Pancreas (tissue), 10 donors: Measurements from ENCODE around the gene TBX10. TPM values are rescaled to one million over a fixed set of nuclear protein-coding genes. Genes with fewer than 3 reads are reported as not detected.

ENCODE experiments used
- ATAC-seq, 4 donors: fragments of 200-7000 bp; cut with Tn5 transposase; one replicate each; pipeline versions ENCODE4 v1.8.0 to v1.9.1; 2020; ENCODE audit warnings: mild to moderate bottlenecking in 4 of 4, moderate library complexity in 4 of 4
- DNase-seq, 6 donors: peaks; one replicate each; pipeline ENCODE4 v3.0.0-alpha.2; 2020
- FAIRE-seq: peaks from 2 replicates; lab custom pipeline; 2012; peaks lifted over from hg19 to GRCh38; lab: Jason Lieb, UNC
- H3K27ac ChIP-seq, 4 donors: fragments of 200-600 bp; sonication (generic); 1 replicate in 3 of 4; 2 replicates in 1 of 4; pipeline versions ENCODE4 v1.5.0 to v1.8.0; 2020
- H3K27me3 ChIP-seq, 4 donors: fragments of 200-600 bp; one replicate each; pipeline ENCODE4 v1.8.0; 2021
- H3K36me3 ChIP-seq, 3 donors: fragments of 200-600 bp; sonication (generic) in 1 of 3; one replicate each; pipeline versions ENCODE4 v1.5.0 to v1.8.0; 2020 to 2021
- H3K4me1 ChIP-seq, 3 donors: fragments of 200-600 bp; one replicate each; pipeline ENCODE4 v1.8.0; 2021
- H3K4me3 ChIP-seq, 4 donors: fragments of 200-600 bp; sonication (generic) in 2 of 4; one replicate each; pipeline versions ENCODE4 v1.5.0 to v1.8.0; 2020 to 2021
- H3K9me3 ChIP-seq, 4 donors: fragments of 200-600 bp; one replicate each; pipeline ENCODE4 v1.8.0; 2021
- CTCF ChIP-seq, 4 donors: fragments of 200-600 bp; sonication (generic) in 3 of 4; IDR thresholded peaks; one replicate each; pipeline versions ENCODE4 v1.5.0 to v1.8.0; 2021; ENCODE audit warnings: antibody characterized with exemption in 4 of 4
- WGBS, 2 donors: extraction: QIAGEN DNeasy Blood & Tissue Kit; methylation state at CpG; one replicate each; pipeline ENCODE4 v1.1.7; 2013; 5-methylcytosine and 5-hydroxymethylcytosine counted together
- intact Hi-C, 3 donors: fragments of 100-400 bp; cut with DNase I; formaldehyde crosslinking; loops; one replicate each; pipeline versions ENCODE4 v1.11.1 to v1.14.2; 2022
- polyA plus RNA-seq, 2 donors: library from polyadenylated mRNA; stranded (reverse); fragments of 200-250 nt; gene quantifications; one replicate each; pipeline ENCODE4 v1.2.3, GENCODE V29; 2013
- total RNA-seq, 6 donors: library from RNA; stranded (reverse); fragmentation: NEBNext Ultra II Directional in 4 of 6; extraction: Animal tissue kit (Norgen Biotek cat#: 25700) in 4 of 6; gene quantifications; one replicate each; pipeline versions ENCODE4 v1.2.1 to v1.2.4, GENCODE V29; 2021 to 2023
- donor health status: healthy with polysubstance abuse.
- donor health status: DM: no; HTN: no; CAD: no; lungs with moderate emphysema.
- donor health status: DM: no; HTN: no; CAD: no.
- donor health status: control.
- donor health status: control.
- donor health status: Bipolar disorder and iron deficiency.
- donor health status: DM: yes; HTN: yes; CAD: no.
- donor health status: DM: no; HTN: no; CAD: no.
- donor health status: DM: no; HTN: no; CAD: no.
- donor health status: DM: yes; HTN: yes; CAD: no.

Gene TBX10
- total and polyA plus RNA-seq, 8 donors = 0.09 to 0.37 (median 0.26) TPM; not detected in 4

- Histone ChIP-seq H3K36me3 (no peaks in the 10 kb centered on the region), H3K4me3 (no peak overlapping the region), H3K27ac (peak overlapping the region; percentile 60 to 78 (median 61)), H3K27me3 (no peaks in the 10 kb centered on the region), H3K4me1 (peaks cover 4 to 27% (median 25%) of the 10 kb centered on the region in 3 donors), H3K9me3 (no peaks in the 10 kb centered on the region)
- WGBS, 2 donors = 36 to 41% methylated on average over 21 to 24 of the region's 24 CpGs
- peak in 2 of 4 donors; percentile 21 to 27 for TF ChIP-seq CTCF (IDR thresholded peaks at IDR 0.05)
- intact Hi-C loops = no loop called here
- peak; percentile 64 to 84 (median 76) for ATAC-seq
- DNase-seq = peak; percentile 74 to 93 (median 84)
- FAIRE-seq = no peak
Measured at GRCh38 chr11:67645521-67646461, 6.2 kb upstream of the TBX10 start.

GRCh38 chr11:67644472-67645418 lies 5.2 kb upstream of the TBX10 start:
- ATAC-seq (peak in 3 of 4 donors; percentile 4 to 53 (median 13)), FAIRE-seq (no peak), DNase-seq (peak in 4 of 6 donors; percentile 44 to 74 (median 63))
- Histone ChIP-seq H3K36me3 (no peaks in the 10 kb centered on the region), H3K9me3 (no peaks in the 10 kb centered on the region), H3K4me3 (no peak overlapping the region), H3K27ac (peak overlapping the region; percentile 8 to 78 (median 61)), H3K27me3 (no peaks in the 10 kb centered on the region), H3K4me1 (peaks cover 4 to 27% (median 25%) of the 10 kb centered on the region in 3 donors)
- intact Hi-C loops = no loop called here
- no peak for TF ChIP-seq CTCF (IDR thresholded peaks at IDR 0.05)
- 72 to 84% methylated on average over 22 of the region's 22 CpGs for WGBS, 2 donors

- ATAC-seq = no peak
- Histone ChIP-seq H3K36me3 (no peaks in the 10 kb centered on the region), H3K27me3 (no peaks in the 10 kb centered on the region), H3K27ac (no peak overlapping the region), H3K4me3 (no peak overlapping the region), H3K4me1 (peaks cover 4 to 27% (median 25%) of the 10 kb centered on the region in 3 donors), H3K9me3 (no peaks in the 10 kb centered on the region)
- no peak for FAIRE-seq
- intact Hi-C loops = no loop called here
- 95 to 96% methylated on average over 5 of the region's 5 CpGs for WGBS, 2 donors
- TF ChIP-seq CTCF (IDR thresholded peaks at IDR 0.05) = no peak
- DNase-seq = no peak
Measured at GRCh38 chr11:67644042-67644441, 4.5 kb upstream of the TBX10 start.

GRCh38 chr11:67642173-67643120 lies 2.9 kb upstream of the TBX10 start:
- no peak for ATAC-seq
- no peaks in the 10 kb centered on the region for H3K9me3 ChIP-seq
- no peak for DNase-seq

More at GRCh38 chr11:67642173-67643120, 2.9 kb upstream of the TBX10 start:
- 92 to 95% methylated on average over 15 of the region's 15 CpGs for WGBS, 2 donors
- intact Hi-C loops = no loop called here
- Histone ChIP-seq H3K4me1 (peaks cover 4 to 21% (median 21%) of the 10 kb centered on the region in 3 donors), H3K36me3 (no peaks in the 10 kb centered on the region), H3K4me3 (no peak overlapping the region), H3K27me3 (no peaks in the 10 kb centered on the region), H3K27ac (no peak overlapping the region)
- TF ChIP-seq CTCF (IDR thresholded peaks at IDR 0.05) = no peak
- FAIRE-seq = no peak
